ENCODE data around the gene BABAM2. TPM values are rescaled to one million over a fixed set of nuclear protein-coding genes. Genes with fewer than 3 reads are reported as not detected.

Gene BABAM2
- total and polyA plus RNA-seq, 4 donors = 9.9 to 17.0 (median 13.9) TPM

- Histone ChIP-seq H3K27me3 (ENCODE audit: control insufficient read depth in 4 of 4, insufficient read depth in 4 of 4, low read length in 3 of 4) (no peaks in the 10 kb centered on the region), H3K9me3 (ENCODE audit: control insufficient read depth in 4 of 4, low read length in 3 of 4) (no peaks in the 10 kb centered on the region), H3K4me3 (ENCODE audit: low read depth in 1 of 3, low read length in 3 of 3) (no peak overlapping the region), H3K9ac (ENCODE audit: low read depth in 1 of 2, low read length in 2 of 2) (no peak overlapping the region), H3K36me3 (ENCODE audit: control insufficient read depth in 4 of 4, insufficient read depth in 3 of 4, low read depth in 1 of 4, low read length in 3 of 4) (no peaks in the 10 kb centered on the region), H3K27ac (ENCODE audit: low read depth in 1 of 2, low read length in 2 of 2) (no peak overlapping the region), H3K4me1 (ENCODE audit: control insufficient read depth in 4 of 4, insufficient read depth in 4 of 4, low read length in 3 of 4) (peaks cover 0 to 3% (median 0%) of the 10 kb centered on the region in 4 donors)
- 97% methylated on average over 9 of the region's 9 CpGs for WGBS
- DNase-seq (ENCODE audit: low spot score) = no peak
- TF ChIP-seq NR2F2 (IDR thresholded peaks at IDR 0.05) (no peak), SP1 (IDR thresholded peaks at IDR 0.05) (no peak), HNF4A (conservative IDR thresholded peaks at IDR 0.05) (no peak)
Observed at GRCh38 chr2:28276807-28277206, 386.3 kb downstream of the BABAM2 start.

- no peak for DNase-seq (ENCODE audit: low spot score)
- no peak for TF ChIP-seq CTCF (IDR thresholded peaks at IDR 0.05; ENCODE audit: low read depth, low read length, missing input control)
- TF ChIP-seq RXRA (IDR thresholded peaks at IDR 0.05) = no peak
- no peak for TF ChIP-seq HNF4G (IDR thresholded peaks at IDR 0.05)
- TF ChIP-seq SP1 (IDR thresholded peaks at IDR 0.05) = no peak
- no peak for TF ChIP-seq ATF3 (IDR thresholded peaks at IDR 0.05)
- no peak for TF ChIP-seq GABPA (IDR thresholded peaks at IDR 0.05 in 1 of 2, conservative IDR thresholded peaks at IDR 0.05 in 1 of 2)
- no peak for TF ChIP-seq FOXA1 (IDR thresholded peaks at IDR 0.05)
- TF ChIP-seq JUND (IDR thresholded peaks at IDR 0.05) = no peak
- TF ChIP-seq ZBTB33 (IDR thresholded peaks at IDR 0.05) = no peak
- Histone ChIP-seq H3K27ac (ENCODE audit: low read depth in 1 of 2, low read length in 2 of 2) (no peak overlapping the region), H3K27me3 (ENCODE audit: control insufficient read depth in 4 of 4, insufficient read depth in 4 of 4, low read length in 3 of 4) (no peaks in the 10 kb centered on the region), H3K4me3 (ENCODE audit: low read depth in 1 of 3, low read length in 3 of 3) (no peak overlapping the region), H3K9ac (ENCODE audit: low read depth in 1 of 2, low read length in 2 of 2) (no peak overlapping the region), H3K4me1 (ENCODE audit: control insufficient read depth in 4 of 4, insufficient read depth in 4 of 4, low read length in 3 of 4) (peaks cover 0 to 3% (median 0%) of the 10 kb centered on the region in 4 donors), H3K9me3 (ENCODE audit: control insufficient read depth in 4 of 4, low read length in 3 of 4) (no peaks in the 10 kb centered on the region), H3K36me3 (ENCODE audit: control insufficient read depth in 4 of 4, insufficient read depth in 3 of 4, low read depth in 1 of 4, low read length in 3 of 4) (no peaks in the 10 kb centered on the region)
- 89% methylated on average over 7 of the region's 7 CpGs for WGBS
Observed at GRCh38 chr2:28277466-28277865, 386.9 kb downstream of the BABAM2 start.

GRCh38 chr2:28279371-28279770 lies 388.8 kb downstream of the BABAM2 start:
- Histone ChIP-seq H3K36me3 (ENCODE audit: control insufficient read depth in 4 of 4, insufficient read depth in 3 of 4, low read depth in 1 of 4, low read length in 3 of 4) (no peaks in the 10 kb centered on the region), H3K4me1 (ENCODE audit: control insufficient read depth in 4 of 4, insufficient read depth in 4 of 4, low read length in 3 of 4) (peaks cover 0 to 2% (median 0%) of the 10 kb centered on the region in 4 donors), H3K27ac (ENCODE audit: low read depth in 1 of 2, low read length in 2 of 2) (no peak overlapping the region), H3K9ac (ENCODE audit: low read depth in 1 of 2, low read length in 2 of 2) (no peak overlapping the region), H3K9me3 (ENCODE audit: control insufficient read depth in 4 of 4, low read length in 3 of 4) (no peaks in the 10 kb centered on the region), H3K27me3 (ENCODE audit: control insufficient read depth in 4 of 4, insufficient read depth in 4 of 4, low read length in 3 of 4) (no peaks in the 10 kb centered on the region), H3K4me3 (ENCODE audit: low read depth in 1 of 3, low read length in 3 of 3) (no peak overlapping the region)
- TF ChIP-seq FOXA2 (IDR thresholded peaks at IDR 0.05) = no peak
- TF ChIP-seq NR2F2 (IDR thresholded peaks at IDR 0.05) = no peak
- no peak for TF ChIP-seq ZBTB33 (IDR thresholded peaks at IDR 0.05)
- TF ChIP-seq MAX (IDR thresholded peaks at IDR 0.05) = no peak
- TF ChIP-seq EGR1 (IDR thresholded peaks at IDR 0.05; ENCODE audit: low read depth in 2 of 2) = no peak
- TF ChIP-seq REST (IDR thresholded peaks at IDR 0.05) = no peak
- TF ChIP-seq TAF1 (conservative IDR thresholded peaks at IDR 0.05) = no peak
- no peak for TF ChIP-seq FOXA1 (IDR thresholded peaks at IDR 0.05)
- TF ChIP-seq RXRA (IDR thresholded peaks at IDR 0.05) = no peak
- TF ChIP-seq YY1 (IDR thresholded peaks at IDR 0.05) = no peak
- no peak for TF ChIP-seq HNF4A (conservative IDR thresholded peaks at IDR 0.05)
- TF ChIP-seq SP1 (IDR thresholded peaks at IDR 0.05) = no peak
- DNase-seq (ENCODE audit: low spot score) = no peak
- 96% methylated on average over 4 of the region's 4 CpGs for WGBS

Measured in liver (tissue), 9 donors.